ENCODE measurements around the gene VAMP2.

The VAMP2 gene

DNA sequence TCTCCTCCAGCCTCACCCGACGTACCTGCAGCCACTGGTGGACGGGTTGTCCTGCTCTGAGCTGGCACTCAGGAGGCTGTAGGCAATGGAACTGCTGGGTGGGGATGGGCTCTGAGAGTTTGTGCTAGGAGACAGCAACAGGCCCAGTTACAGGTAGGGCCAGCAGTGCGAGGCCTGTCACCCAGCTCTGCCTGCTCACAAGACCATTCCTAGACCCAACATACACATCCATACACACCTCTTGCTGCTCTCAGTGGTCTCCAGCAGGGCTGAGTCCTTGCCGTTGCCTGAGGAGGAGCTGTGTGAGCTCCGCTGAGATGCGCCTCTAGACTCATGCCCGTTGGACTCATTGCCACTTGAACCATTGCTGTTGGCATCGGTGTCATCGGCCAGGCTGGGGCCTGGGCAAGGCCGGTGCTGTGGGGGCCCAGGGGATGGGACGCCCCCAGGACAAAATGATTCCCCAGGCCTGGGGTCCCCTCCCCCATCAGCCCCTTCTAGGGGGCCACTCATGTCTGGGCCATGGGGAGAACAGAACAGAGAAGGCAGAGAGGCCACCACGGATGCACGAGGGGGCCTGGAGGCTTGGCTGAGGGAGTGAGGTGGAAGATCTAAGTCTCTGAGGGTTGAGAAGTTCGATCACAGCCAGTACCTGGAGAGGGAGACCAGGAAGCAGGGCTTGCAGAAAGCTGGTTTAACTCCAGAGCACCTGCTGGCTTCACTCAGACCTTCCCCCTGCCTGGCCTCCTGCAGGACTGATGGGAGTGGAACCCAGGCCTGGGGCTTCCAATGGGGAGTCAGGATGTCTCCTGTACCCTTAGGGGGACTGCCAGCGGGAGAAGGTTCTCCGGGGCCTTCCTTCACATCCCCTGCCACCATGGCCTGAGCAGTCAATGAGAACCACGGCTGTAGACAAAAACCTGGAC is 12.3 kb downstream of the VAMP2 start:
- H3K27ac ChIP-seq = peak overlapping the region; percentile 46
- no peak for TF ChIP-seq CTCF (IDR thresholded peaks at IDR 0.05; ENCODE audit: low read depth, low read length)
- no peaks in the 10 kb centered on the region for H3K9me3 ChIP-seq (ENCODE audit: severe bottlenecking)
- H3K4me3 ChIP-seq (ENCODE audit: low read depth, low read length) = peak overlapping the region; percentile 78
- no peaks in the 10 kb centered on the region for H3K27me3 ChIP-seq (ENCODE audit: insufficient read depth, low read depth, severe bottlenecking)
- DNase-seq = no peak
- H3K36me3 ChIP-seq = peaks cover 46% of the 10 kb centered on the region

- no peak overlapping the region for H3K27ac ChIP-seq
- H3K36me3 ChIP-seq = peaks cover 48% of the 10 kb centered on the region
- H3K9me3 ChIP-seq (ENCODE audit: severe bottlenecking) = no peaks in the 10 kb centered on the region
- DNase-seq = no peak
- no peak for TF ChIP-seq CTCF (IDR thresholded peaks at IDR 0.05; ENCODE audit: low read depth, low read length)
- H3K27me3 ChIP-seq (ENCODE audit: insufficient read depth, low read depth, severe bottlenecking) = no peaks in the 10 kb centered on the region
- H3K4me3 ChIP-seq (ENCODE audit: low read depth, low read length) = no peak overlapping the region
These were observed 13.1 kb downstream of the VAMP2 start for GRCh38 chr17:8149419-8150193.

DNA sequence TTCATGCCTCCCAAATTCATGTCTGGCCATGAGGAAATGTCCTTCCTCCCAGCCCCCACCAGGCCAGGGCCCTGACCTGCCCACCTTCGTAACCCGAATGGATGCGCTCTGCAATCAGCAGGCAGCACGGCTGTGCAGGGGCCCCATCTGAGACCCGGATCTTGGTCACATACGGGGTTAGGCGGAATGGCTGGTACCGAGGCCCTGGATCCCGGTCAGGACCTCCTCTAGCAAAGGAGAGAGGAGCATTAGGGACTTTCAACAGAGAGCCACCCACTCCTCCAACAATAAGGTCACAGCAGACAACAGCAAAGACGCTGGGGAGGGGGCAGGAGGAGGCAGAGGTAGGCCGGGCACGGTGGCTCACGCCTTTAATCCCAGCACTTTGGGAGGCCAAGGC is 14.2 kb downstream of the VAMP2 start:
- no peak for TF ChIP-seq CTCF (IDR thresholded peaks at IDR 0.05; ENCODE audit: low read depth, low read length)
- H3K4me3 ChIP-seq (ENCODE audit: low read depth, low read length) = no peak overlapping the region
- no peak for DNase-seq
- H3K36me3 ChIP-seq = peaks cover 54% of the 10 kb centered on the region
- no peak overlapping the region for H3K27ac ChIP-seq
- H3K27me3 ChIP-seq (ENCODE audit: insufficient read depth, low read depth, severe bottlenecking) = no peaks in the 10 kb centered on the region
- no peaks in the 10 kb centered on the region for H3K9me3 ChIP-seq (ENCODE audit: severe bottlenecking)

GRCh38 chr17:8147805-8148404 is 14.8 kb downstream of the VAMP2 start:
- TF ChIP-seq CTCF (IDR thresholded peaks at IDR 0.05; ENCODE audit: low read depth, low read length) = no peak
- Histone ChIP-seq H3K27me3 (ENCODE audit: insufficient read depth, low read depth, severe bottlenecking) (no peaks in the 10 kb centered on the region), H3K9me3 (ENCODE audit: severe bottlenecking) (no peaks in the 10 kb centered on the region), H3K36me3 (peaks cover 54% of the 10 kb centered on the region), H3K4me3 (ENCODE audit: low read depth, low read length) (no peak overlapping the region), H3K27ac (no peak overlapping the region)
- DNase-seq = no peak

GRCh38 chr17:8147141-8147804 is 15.5 kb downstream of the VAMP2 start:
- no peak overlapping the region for H3K27ac ChIP-seq
- no peak for TF ChIP-seq CTCF (IDR thresholded peaks at IDR 0.05; ENCODE audit: low read depth, low read length)

More at GRCh38 chr17:8147141-8147804, 15.5 kb downstream of the VAMP2 start:
- DNase-seq = no peak
- H3K4me3 ChIP-seq (ENCODE audit: low read depth, low read length) = no peak overlapping the region
- H3K36me3 ChIP-seq = peaks cover 60% of the 10 kb centered on the region
- no peaks in the 10 kb centered on the region for H3K27me3 ChIP-seq (ENCODE audit: insufficient read depth, low read depth, severe bottlenecking)
- no peaks in the 10 kb centered on the region for H3K9me3 ChIP-seq (ENCODE audit: severe bottlenecking)
